OCI-LY1 (cell line): ENCODE data around the gene LATS2.

Source experiments
- CTCF ChIP-seq: fragments of 200-600 bp; sonication (generic), shearing (Covaris generic); IDR thresholded peaks from 2 replicates; pipeline ENCODE4 v1.5.1; 2017; ENCODE audit warnings: mild to moderate bottlenecking, antibody characterized with exemption, low read length, moderate library complexity, mixed read lengths
- EZH2 ChIP-seq: fragments of 200-600 bp; sonication (generic), shearing (Covaris generic); IDR thresholded peaks from 2 replicates; pipeline ENCODE4 v1.8.0; 2017; ENCODE audit warnings: borderline replicate concordance, mixed run types, mild to moderate bottlenecking, antibody characterized with exemption, low read length, moderate library complexity, mixed read lengths

DNA sequence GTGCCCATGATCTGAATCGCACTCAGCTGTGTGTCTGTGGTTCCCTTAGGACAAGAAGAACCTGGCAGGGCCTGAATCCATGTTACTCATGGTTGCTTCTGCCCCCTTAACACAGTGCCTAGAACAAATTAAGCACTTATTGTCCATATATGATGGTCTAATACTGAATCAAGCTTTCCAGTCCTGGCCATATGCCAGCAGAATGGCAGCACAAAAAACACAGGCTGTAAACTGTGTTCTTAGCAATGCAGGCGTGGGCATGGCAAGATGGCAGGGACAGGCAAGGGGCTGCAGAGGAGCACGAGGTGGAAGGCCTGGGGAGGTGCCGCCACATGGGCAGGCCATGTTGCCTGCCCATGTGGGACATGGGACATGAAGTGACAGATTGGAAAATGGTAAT lies 68.2 kb downstream of the LATS2 start:
- no peak for TF ChIP-seq CTCF
- no peak for TF ChIP-seq EZH2
